ENCODE results near the gene RHBDF2. TPM values are rescaled to one million over a fixed set of nuclear protein-coding genes. Genes with fewer than 3 reads are reported as not detected.
"Not testable (repeated sequence)": the region's sequence is repeated elsewhere in the genome, so short reads cannot be mapped to it uniquely, and the experiment has no call there.

RHBDF2 gene
- total RNA-seq, 1 experiment from 2014 or later = 33.4 TPM

- no peaks in the 10 kb centered on the region for H3K36me3 Mint-ChIP-seq (ENCODE audit: insufficient read depth, unreplicated experiment)
- peaks cover 11% of the 10 kb centered on the region for H3K4me1 Mint-ChIP-seq (ENCODE audit: insufficient read depth, unreplicated experiment)
- H3K9me3 Mint-ChIP-seq (ENCODE audit: unreplicated experiment) = no peaks in the 10 kb centered on the region
- TF ChIP-seq, protein P1, sequence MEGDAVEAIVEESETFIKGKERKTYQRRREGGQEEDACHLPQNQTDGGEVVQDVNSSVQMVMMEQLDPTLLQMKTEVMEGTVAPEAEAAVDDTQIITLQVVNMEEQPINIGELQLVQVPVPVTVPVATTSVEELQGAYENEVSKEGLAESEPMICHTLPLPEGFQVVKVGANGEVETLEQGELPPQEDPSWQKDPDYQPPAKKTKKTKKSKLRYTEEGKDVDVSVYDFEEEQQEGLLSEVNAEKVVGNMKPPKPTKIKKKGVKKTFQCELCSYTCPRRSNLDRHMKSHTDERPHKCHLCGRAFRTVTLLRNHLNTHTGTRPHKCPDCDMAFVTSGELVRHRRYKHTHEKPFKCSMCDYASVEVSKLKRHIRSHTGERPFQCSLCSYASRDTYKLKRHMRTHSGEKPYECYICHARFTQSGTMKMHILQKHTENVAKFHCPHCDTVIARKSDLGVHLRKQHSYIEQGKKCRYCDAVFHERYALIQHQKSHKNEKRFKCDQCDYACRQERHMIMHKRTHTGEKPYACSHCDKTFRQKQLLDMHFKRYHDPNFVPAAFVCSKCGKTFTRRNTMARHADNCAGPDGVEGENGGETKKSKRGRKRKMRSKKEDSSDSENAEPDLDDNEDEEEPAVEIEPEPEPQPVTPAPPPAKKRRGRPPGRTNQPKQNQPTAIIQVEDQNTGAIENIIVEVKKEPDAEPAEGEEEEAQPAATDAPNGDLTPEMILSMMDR (IDR thresholded peaks at IDR 0.05; ENCODE audit: unreplicated experiment) = no peak
- intact Hi-C loops (cut with micrococcal nuclease) = no loop called here
- CTCF ChIA-PET = interaction anchor here (0.7 to 2.0 kb wide), 3 partner anchors 13 to 582 kb away, joined by 3 to 6 read pairs (median 4); no protein-coding TSS in a partner anchor
- BruUV-seq (replicated peaks) = no TSS peak
- POLR2A ChIA-PET = interaction anchor here (1.7 kb wide), 1 partner anchor 21 kb away, joined by 4 read pairs; no protein-coding TSS in a partner anchor
- H3K27me3 Mint-ChIP-seq (ENCODE audit: insufficient read depth, unreplicated experiment) = no peaks in the 10 kb centered on the region
- H3K27ac Mint-ChIP-seq (ENCODE audit: low read depth, unreplicated experiment) = peak overlapping the region; percentile 51
- no peak for DNase-seq (ENCODE audit: unreplicated experiment)
- H3K4me3 Mint-ChIP-seq (ENCODE audit: unreplicated experiment) = no peak overlapping the region
Measured at GRCh38 chr17:76536511-76537287, 35.5 kb upstream of the RHBDF2 start.

DNA sequence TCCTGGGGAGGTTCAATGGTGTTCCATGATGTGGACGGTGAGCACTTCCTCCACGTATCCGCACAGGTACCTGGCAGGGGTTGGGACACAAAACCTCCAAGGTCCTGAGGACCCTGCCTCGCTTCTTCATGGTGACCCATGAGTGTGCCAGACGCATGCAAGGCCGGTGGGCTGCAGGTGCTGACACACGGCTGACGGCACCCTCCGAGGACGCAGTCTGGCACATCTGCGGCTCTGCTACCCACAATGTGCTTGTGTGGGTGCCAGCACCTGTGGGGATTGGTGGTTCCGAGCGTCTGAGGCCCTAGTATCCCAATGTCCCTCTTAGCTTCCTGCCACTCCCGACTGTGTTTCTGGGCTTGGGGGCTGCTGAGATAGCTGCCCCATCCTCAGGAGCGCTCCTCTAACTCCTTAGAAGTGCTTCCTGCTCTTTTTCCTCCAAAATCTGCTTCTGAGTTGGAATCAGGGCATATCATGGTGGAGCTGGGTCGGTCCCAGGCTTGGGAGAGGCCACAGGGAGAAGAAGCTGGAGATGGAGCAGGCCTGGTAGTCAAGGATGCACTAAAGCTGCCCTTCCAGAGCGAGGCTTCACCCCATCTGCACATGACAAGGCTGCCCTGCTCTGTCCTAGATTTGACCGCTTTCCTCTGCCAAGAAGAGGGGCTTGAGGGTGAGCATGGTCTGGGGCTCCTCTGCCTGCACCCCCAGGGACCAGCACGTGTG lies 34.7 kb upstream of the RHBDF2 start:
- Mint-ChIP-seq H3K36me3 (ENCODE audit: insufficient read depth, unreplicated experiment) (no peaks in the 10 kb centered on the region), H3K4me1 (ENCODE audit: insufficient read depth, unreplicated experiment) (peaks cover 12% of the 10 kb centered on the region), H3K9me3 (ENCODE audit: unreplicated experiment) (no peaks in the 10 kb centered on the region), H3K27ac (ENCODE audit: low read depth, unreplicated experiment) (no peak overlapping the region), H3K27me3 (ENCODE audit: insufficient read depth, unreplicated experiment) (no peaks in the 10 kb centered on the region), H3K4me3 (ENCODE audit: unreplicated experiment) (no peak overlapping the region)
- DNase-seq (ENCODE audit: unreplicated experiment) = no peak
- intact Hi-C loops (cut with micrococcal nuclease) = no loop called here
- BruUV-seq (replicated peaks) = no TSS peak
- ChIA-PET CTCF (interaction anchor here (0.7 to 2.0 kb wide), 2 partner anchors 13 to 583 kb away, joined by 3 to 6 read pairs; no protein-coding TSS in a partner anchor), POLR2A (interaction anchor here (1.2 to 1.7 kb wide), 2 partner anchors 15 to 22 kb away, joined by 4 read pairs; no protein-coding TSS in a partner anchor)
- TF ChIP-seq, protein P1 (IDR thresholded peaks at IDR 0.05; ENCODE audit: unreplicated experiment) = no peak

DNA sequence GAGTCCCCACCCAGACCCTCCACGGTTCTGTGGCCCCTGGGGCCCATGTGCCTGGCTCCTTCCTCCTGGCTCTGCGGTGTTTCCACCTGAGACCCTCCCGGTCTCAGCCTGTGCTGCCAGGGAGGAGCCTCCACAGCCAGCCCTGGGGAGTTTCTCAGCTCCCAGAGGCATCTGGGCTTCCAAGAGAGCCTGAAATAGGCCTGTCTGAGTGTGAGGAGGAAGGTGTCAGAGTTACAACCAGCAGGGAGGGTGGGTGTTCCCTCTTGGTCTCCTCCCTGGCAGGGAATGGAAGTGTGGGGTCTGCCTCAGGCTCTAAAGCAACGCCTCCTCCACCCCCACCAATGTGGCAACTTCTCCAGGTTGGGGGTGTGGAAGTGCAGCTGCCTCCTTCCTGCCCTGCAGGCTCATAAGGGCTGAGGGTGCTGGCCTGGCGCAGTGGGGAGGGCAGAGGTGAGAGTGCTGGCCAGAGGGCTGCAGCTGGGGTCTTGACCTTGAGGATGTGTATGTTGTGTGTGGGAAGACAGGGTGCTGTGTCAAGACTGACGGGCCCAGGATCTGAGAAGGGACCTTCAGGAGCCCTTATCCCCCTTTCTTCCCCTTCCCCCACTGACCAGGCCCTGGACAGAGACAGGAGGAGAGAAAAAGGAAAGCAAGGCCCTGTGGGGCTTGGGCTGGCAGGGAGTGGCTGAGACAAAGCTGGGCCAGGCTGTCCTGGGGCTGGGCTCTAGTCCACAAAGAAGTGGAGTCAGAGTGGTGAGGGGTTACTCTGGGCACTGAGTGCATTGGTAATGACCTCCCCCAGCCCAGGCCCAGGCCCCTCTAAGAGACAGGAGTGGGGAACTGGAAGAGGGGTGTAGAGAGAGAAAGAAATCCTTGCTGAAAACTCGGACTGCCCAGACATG lies 33.9 kb upstream of the RHBDF2 start:
- ChIA-PET POLR2A (interaction anchor here (1.2 to 1.7 kb wide), 2 partner anchors 16 to 23 kb away, joined by 4 read pairs; no protein-coding TSS in a partner anchor), CTCF (interaction anchor here (2.0 kb wide), 1 partner anchor 12 kb away, joined by 6 read pairs; no protein-coding TSS in a partner anchor)
- Mint-ChIP-seq H3K4me3 (ENCODE audit: unreplicated experiment) (no peak overlapping the region), H3K36me3 (ENCODE audit: insufficient read depth, unreplicated experiment) (no peaks in the 10 kb centered on the region), H3K4me1 (ENCODE audit: insufficient read depth, unreplicated experiment) (peaks cover 15% of the 10 kb centered on the region), H3K9me3 (ENCODE audit: unreplicated experiment) (no peaks in the 10 kb centered on the region), H3K27me3 (ENCODE audit: insufficient read depth, unreplicated experiment) (no peaks in the 10 kb centered on the region), H3K27ac (ENCODE audit: low read depth, unreplicated experiment) (no peak overlapping the region)
- BruUV-seq (replicated peaks) = no TSS peak
- intact Hi-C loops (cut with micrococcal nuclease) = no loop called here
- no peak for DNase-seq (ENCODE audit: unreplicated experiment)
- TF ChIP-seq, protein P1 (IDR thresholded peaks at IDR 0.05; ENCODE audit: unreplicated experiment) = no peak

DNA sequence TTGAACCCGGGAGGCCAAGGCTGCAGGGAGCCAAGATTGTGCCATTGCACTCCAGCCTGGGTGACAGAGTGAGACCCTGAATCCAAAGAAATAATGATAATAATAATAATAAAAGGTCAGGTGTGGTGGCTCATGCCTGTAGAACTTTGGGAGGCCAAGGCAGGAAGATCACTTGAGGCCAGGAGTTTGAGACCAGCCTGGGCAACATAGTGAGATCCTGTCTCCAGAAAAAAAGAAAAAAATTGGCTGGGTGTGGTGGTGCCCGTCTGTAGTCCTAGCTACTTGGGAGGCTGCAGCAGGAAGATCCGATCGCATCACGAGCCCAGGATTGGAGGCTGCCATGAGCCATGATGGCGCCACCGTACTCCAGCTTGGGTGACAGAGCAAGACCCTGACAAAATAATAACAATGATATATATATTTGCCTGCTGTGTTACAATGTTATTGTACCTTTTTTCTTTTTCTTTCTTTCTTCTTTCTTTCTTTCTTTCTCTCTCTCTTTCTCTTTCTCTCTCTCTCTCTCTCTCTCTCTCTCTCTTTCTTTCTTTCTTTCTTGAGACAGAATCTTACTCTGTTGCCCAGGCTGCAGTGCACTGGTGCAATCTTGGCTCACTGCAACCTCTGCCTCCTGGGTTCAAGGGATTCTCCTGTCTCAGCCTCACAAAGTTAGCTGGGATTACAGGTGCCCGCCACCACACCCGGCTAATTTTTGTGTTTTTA lies 32.6 kb upstream of the RHBDF2 start:
- DNase-seq (ENCODE audit: unreplicated experiment); H3K27ac Mint-ChIP-seq (ENCODE audit: low read depth, unreplicated experiment); H3K27me3 Mint-ChIP-seq (ENCODE audit: insufficient read depth, unreplicated experiment); H3K9me3 Mint-ChIP-seq (ENCODE audit: unreplicated experiment); H3K4me3 Mint-ChIP-seq (ENCODE audit: unreplicated experiment); BruUV-seq (replicated peaks); intact Hi-C loops (cut with micrococcal nuclease); H3K36me3 Mint-ChIP-seq (ENCODE audit: insufficient read depth, unreplicated experiment); POLR2A ChIA-PET: not testable (repeated sequence)
- H3K4me1 Mint-ChIP-seq (ENCODE audit: insufficient read depth, unreplicated experiment) = peaks cover 18% of the 10 kb centered on the region
- CTCF ChIA-PET = interaction anchor here (1.6 kb wide), 1 partner anchor 11 kb away, joined by 3 read pairs; no protein-coding TSS in a partner anchor
